Cardiac muscle cell (in vitro differentiated cells and primary cell): ENCODE measurements around the gene DTX3. TPM values are rescaled to one million over a fixed set of nuclear protein-coding genes. Genes with fewer than 3 reads are reported as not detected.

Experiments used
- DNase-seq, 2 donors: peaks; one replicate each; pipeline versions ENCODE4 v3.0.0 to v3.0.0-alpha.2; 2010 to 2017; ENCODE audit warnings: low read depth in 1 of 2, low spot score in 1 of 2
- H3K27ac ChIP-seq: fragments of 200-600 bp; sonication (generic); 2 replicates; pipeline ENCODE4 v1.5.1; 2016
- H3K27me3 ChIP-seq: fragments of 200-600 bp; sonication (generic); 2 replicates; pipeline ENCODE4 v1.6.0; 2016; ENCODE audit warnings: control low read depth
- H3K36me3 ChIP-seq: fragments of 200-600 bp; sonication (generic); 2 replicates; pipeline ENCODE4 v1.5.1; 2016; ENCODE audit warnings: control low read depth
- H3K4me1 ChIP-seq: fragments of 200-600 bp; sonication (generic); 2 replicates; pipeline ENCODE4 v1.8.1; 2017; ENCODE audit warnings: low read depth, mild to moderate bottlenecking, mixed run types
- H3K4me3 ChIP-seq: fragments of 200-600 bp; sonication (generic); 2 replicates; pipeline ENCODE4 v1.5.1; 2016; ENCODE audit warnings: mild to moderate bottlenecking
- H3K9me3 ChIP-seq: fragments of 200-600 bp; sonication (generic); 2 replicates; pipeline ENCODE4 v1.5.1; 2017; ENCODE audit warnings: low read depth, mild to moderate bottlenecking, control low read depth
- CTCF ChIP-seq: IDR thresholded peaks from 2 replicates; pipeline ENCODE4 v1.5.1; 2012; ENCODE audit warnings: low read depth, mild to moderate bottlenecking, low read length
- polyA plus RNA-seq: library from polyadenylated mRNA; unstranded; fragments of >200 nt; fragmentation: Nextera tagmentation; extraction: Ambion mirVana; gene quantifications from 2 replicates; pipeline ENCODE4 v1.2.1, GENCODE V29; 2016
- total RNA-seq: library from RNA; depleted of rRNA; stranded (reverse); fragments of >200 nt; gene quantifications from 2 replicates; pipeline ENCODE4 v1.2.3, GENCODE V29; 2016

The DTX3 gene
- total and polyA plus RNA-seq, 2 experiments from 2014 or later: 44.5 to 59.0 TPM

GRCh38 chr12:57613427-57614109 is 8.9 kb downstream of the DTX3 start:
- peaks cover 4% of the 10 kb centered on the region for H3K4me1 ChIP-seq
- no peaks in the 10 kb centered on the region for H3K9me3 ChIP-seq
- no peak for TF ChIP-seq CTCF
- no peak overlapping the region for H3K27ac ChIP-seq
- peaks cover 43% of the 10 kb centered on the region for H3K27me3 ChIP-seq
- no peaks in the 10 kb centered on the region for H3K36me3 ChIP-seq
- DNase-seq: no peak
- no peak overlapping the region for H3K4me3 ChIP-seq

- DNase-seq: no peak
- H3K4me1 ChIP-seq: peaks cover 4% of the 10 kb centered on the region
- peaks cover 51% of the 10 kb centered on the region for H3K27me3 ChIP-seq
- no peaks in the 10 kb centered on the region for H3K36me3 ChIP-seq
- no peak for TF ChIP-seq CTCF
- no peaks in the 10 kb centered on the region for H3K9me3 ChIP-seq
- H3K4me3 ChIP-seq: no peak overlapping the region
- H3K27ac ChIP-seq: no peak overlapping the region
Observed at GRCh38 chr12:57614178-57614947, 9.7 kb downstream of the DTX3 start.

GRCh38 chr12:57614948-57615500 is 10.4 kb downstream of the DTX3 start:
- no peak for TF ChIP-seq CTCF
- no peaks in the 10 kb centered on the region for H3K9me3 ChIP-seq
- no peak overlapping the region for H3K27ac ChIP-seq
- peaks cover 58% of the 10 kb centered on the region for H3K27me3 ChIP-seq
- peaks cover 4% of the 10 kb centered on the region for H3K4me1 ChIP-seq
- no peak for DNase-seq
- H3K36me3 ChIP-seq: no peaks in the 10 kb centered on the region
- no peak overlapping the region for H3K4me3 ChIP-seq

- H3K27me3 ChIP-seq: peaks cover 62% of the 10 kb centered on the region
- peaks cover 4% of the 10 kb centered on the region for H3K4me1 ChIP-seq
Observed at GRCh38 chr12:57615637-57616036, 11.0 kb downstream of the DTX3 start.

More at GRCh38 chr12:57615637-57616036, 11.0 kb downstream of the DTX3 start:
- H3K9me3 ChIP-seq: no peaks in the 10 kb centered on the region
- H3K27ac ChIP-seq: no peak overlapping the region
- TF ChIP-seq CTCF: no peak
- no peaks in the 10 kb centered on the region for H3K36me3 ChIP-seq
- DNase-seq: no peak
- H3K4me3 ChIP-seq: no peak overlapping the region
